Stimulated activated CD8-positive, alpha-beta memory T cell treated with anti-CD3 and anti-CD28 coated beads, Interleukin-15, amount 100 ng/mL, for 4 hours (primary cell): ENCODE results near the gene TARBP2.

Experiments
- DNase-seq, 2 donors: peaks; one replicate each; pipeline ENCODE4 v3.0.0-alpha.2; 2020; ENCODE audit warnings: low read depth in 2 of 2

TARBP2 gene

GRCh38 chr12:53552361-53553327, 51.6 kb downstream of the TARBP2 start:
- no peak for DNase-seq
